Measurements from ENCODE around the gene ADAMTS8. TPM values are rescaled to one million over a fixed set of nuclear protein-coding genes. Genes with fewer than 3 reads are reported as not detected.

The ADAMTS8 gene
- polyA plus RNA-seq, 1 experiment: 17.6 TPM

DNA sequence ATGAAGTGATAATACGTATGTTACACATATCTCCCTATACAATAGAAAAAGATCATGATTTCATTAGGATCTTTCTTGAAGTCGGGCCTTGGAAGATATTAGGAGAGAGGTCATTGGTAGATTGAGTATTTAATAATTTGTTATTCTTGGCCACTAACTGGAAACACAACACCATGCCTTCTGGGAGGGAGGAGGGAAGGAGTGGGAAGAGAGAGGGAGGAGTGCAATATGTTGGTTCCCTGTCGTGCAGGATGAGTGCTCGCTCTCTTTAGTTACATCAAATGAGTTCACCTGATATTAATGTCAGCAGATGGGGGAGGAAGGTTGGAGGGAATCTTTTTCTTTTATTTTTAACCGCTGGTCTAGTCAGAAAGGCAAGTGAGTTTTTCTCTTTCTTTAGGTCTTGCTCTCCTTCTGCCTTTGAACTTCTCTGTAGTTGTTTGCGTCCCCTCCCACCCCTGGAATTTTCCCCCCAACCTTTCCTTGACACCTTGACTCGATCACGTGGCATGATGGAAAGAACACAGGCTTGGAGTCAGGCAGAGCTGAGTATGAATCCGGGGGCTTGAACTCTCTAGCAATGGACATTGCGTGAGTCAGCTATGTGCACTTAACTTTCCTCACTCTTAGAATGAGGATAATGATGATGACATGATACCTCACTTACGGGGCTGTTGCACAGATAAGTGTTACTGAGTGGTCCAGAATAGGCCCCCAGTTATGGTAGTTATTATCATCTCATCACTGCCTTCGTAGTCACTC lies 26.3 kb upstream of the ADAMTS8 start:
- POLR2A ChIA-PET: no interaction called here
- no peaks in the 10 kb centered on the region for H3K27me3 ChIP-seq (ENCODE audit: control insufficient read depth, insufficient read depth, low read length)
- no peak overlapping the region for H3K27ac ChIP-seq (ENCODE audit: low read depth, low read length)
- no peaks in the 10 kb centered on the region; the same call in 1 of the 2 replicates for H3K9me3 ChIP-seq (ENCODE audit: control insufficient read depth, insufficient read depth, low read length)
- DNase-seq (ENCODE audit: low read depth, low spot score): no peak
- no peak overlapping the region for H3K4me3 ChIP-seq (ENCODE audit: low read depth, low read length)
- TF ChIP-seq, protein P1, sequence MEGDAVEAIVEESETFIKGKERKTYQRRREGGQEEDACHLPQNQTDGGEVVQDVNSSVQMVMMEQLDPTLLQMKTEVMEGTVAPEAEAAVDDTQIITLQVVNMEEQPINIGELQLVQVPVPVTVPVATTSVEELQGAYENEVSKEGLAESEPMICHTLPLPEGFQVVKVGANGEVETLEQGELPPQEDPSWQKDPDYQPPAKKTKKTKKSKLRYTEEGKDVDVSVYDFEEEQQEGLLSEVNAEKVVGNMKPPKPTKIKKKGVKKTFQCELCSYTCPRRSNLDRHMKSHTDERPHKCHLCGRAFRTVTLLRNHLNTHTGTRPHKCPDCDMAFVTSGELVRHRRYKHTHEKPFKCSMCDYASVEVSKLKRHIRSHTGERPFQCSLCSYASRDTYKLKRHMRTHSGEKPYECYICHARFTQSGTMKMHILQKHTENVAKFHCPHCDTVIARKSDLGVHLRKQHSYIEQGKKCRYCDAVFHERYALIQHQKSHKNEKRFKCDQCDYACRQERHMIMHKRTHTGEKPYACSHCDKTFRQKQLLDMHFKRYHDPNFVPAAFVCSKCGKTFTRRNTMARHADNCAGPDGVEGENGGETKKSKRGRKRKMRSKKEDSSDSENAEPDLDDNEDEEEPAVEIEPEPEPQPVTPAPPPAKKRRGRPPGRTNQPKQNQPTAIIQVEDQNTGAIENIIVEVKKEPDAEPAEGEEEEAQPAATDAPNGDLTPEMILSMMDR (IDR thresholded peaks at IDR 0.05; ENCODE audit: low read depth, low read length): no peak
- CTCF ChIA-PET: interaction anchor here (1.4 to 2.1 kb wide), 2 partner anchors 372 to 408 kb away, joined by 4 to 8 read pairs; no protein-coding TSS in a partner anchor

DNA sequence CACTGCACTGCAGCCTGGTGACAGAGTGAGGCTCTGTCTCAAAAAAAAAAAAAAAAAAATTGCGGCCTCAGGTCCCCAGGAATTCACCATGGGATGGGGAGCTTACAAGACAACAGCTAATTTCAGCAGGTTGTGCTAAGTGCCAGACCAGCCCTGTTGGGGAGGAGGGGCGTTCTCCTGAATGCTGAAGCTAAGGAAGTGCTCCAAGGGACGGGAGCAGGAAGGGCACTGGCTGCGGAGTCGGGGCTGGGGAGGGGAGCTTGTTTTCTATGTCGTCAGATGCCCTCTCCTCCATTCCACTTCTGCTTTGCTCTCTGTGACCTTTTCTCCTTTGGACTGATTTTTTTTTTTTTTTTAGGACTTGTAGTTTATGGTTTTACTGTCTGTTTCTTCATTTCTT lies 24.5 kb upstream of the ADAMTS8 start:
- H3K9me3 ChIP-seq (ENCODE audit: control insufficient read depth, insufficient read depth, low read length): no peaks in the 10 kb centered on the region; the same call in 1 of the 2 replicates
- DNase-seq (ENCODE audit: low read depth, low spot score): no peak
- H3K27me3 ChIP-seq (ENCODE audit: control insufficient read depth, insufficient read depth, low read length): no peaks in the 10 kb centered on the region
- H3K27ac ChIP-seq (ENCODE audit: low read depth, low read length): no peak overlapping the region
- CTCF ChIA-PET: interaction anchor here (1.6 to 2.1 kb wide), 3 partner anchors 374 to 409 kb away, joined by 4 to 8 read pairs (median 6); no protein-coding TSS in a partner anchor
- H3K4me3 ChIP-seq (ENCODE audit: low read depth, low read length): no peak overlapping the region
- TF ChIP-seq, protein P1 (IDR thresholded peaks at IDR 0.05; ENCODE audit: low read depth, low read length): no peak
- POLR2A ChIA-PET: no interaction called here

DNA sequence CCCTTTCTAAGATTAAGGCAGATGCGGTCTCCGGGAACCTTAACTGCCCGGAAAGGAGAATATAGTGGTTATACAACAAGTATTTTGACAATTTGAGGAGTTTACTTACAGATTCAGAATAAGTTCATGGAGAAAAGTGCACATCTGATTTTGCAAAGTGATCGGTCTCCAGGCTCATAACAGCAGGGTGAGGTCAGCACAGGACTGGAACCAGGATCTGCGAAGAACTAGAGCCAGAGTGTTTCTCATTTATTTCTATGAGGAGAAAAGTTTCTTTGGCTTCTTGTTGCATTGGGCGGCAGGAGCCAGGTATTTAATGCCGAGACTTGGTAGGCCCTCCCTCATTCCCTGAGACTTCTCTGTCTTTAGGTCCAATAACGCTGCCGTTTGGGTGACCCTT lies 23.8 kb upstream of the ADAMTS8 start:
- Histone ChIP-seq H3K27ac (ENCODE audit: low read depth, low read length) (no peak overlapping the region), H3K27me3 (ENCODE audit: control insufficient read depth, insufficient read depth, low read length) (no peaks in the 10 kb centered on the region), H3K4me3 (ENCODE audit: low read depth, low read length) (peak overlapping the region; percentile 31; the same call in 1 of the 2 replicates), H3K9me3 (ENCODE audit: control insufficient read depth, insufficient read depth, low read length) (no peaks in the 10 kb centered on the region; the same call in 1 of the 2 replicates)
- TF ChIP-seq, protein P1 (IDR thresholded peaks at IDR 0.05; ENCODE audit: low read depth, low read length): no peak
- CTCF ChIA-PET: interaction anchor here (0.9 to 3.3 kb wide), 5 partner anchors 17 to 410 kb away, joined by 4 to 27 read pairs (median 6); no protein-coding TSS in a partner anchor
- no peak for DNase-seq (ENCODE audit: low read depth, low spot score)
- POLR2A ChIA-PET: no interaction called here

DNA sequence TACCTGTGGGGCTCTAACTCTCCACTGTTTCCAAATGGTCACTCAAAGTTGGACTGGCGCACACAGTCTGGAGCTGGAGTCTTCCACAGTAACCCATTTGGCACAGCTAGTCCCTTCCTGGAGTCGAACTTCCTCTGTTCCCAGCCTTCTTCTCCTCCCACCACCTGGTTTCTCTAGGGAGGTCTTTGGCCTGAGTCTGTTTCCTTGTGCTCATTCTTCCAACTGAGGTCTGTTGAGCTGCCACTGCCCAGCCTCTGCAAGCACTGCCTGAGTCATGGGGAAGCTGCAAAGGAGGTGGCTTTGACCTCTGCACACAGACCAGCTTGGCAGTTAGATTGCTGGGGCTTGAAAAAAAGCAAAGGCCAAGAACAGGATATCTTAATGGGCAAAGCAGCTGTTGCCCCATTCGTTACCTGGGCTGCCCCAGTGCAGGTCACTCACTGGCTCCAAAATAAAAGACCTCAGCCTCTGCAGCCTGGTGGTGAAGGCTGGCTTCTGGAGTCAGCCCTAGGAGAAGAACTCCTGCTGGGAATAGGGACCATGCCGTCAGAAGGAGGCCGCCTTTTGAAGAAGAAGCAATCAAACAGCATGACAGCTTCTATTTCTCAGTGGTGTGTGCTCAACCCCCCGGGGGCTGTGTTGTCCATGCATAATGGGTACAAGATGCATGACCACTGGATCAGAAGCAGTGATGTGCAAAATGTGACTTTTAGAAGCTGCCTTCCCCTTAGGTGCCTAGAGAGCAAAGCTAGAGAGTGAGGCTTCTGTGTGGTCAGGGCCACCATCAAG lies 23.0 kb upstream of the ADAMTS8 start:
- TF ChIP-seq, protein P1 (IDR thresholded peaks at IDR 0.05; ENCODE audit: low read depth, low read length): no peak
- Histone ChIP-seq H3K9me3 (ENCODE audit: control insufficient read depth, insufficient read depth, low read length) (no peaks in the 10 kb centered on the region; the same call in 1 of the 2 replicates), H3K27me3 (ENCODE audit: control insufficient read depth, insufficient read depth, low read length) (no peaks in the 10 kb centered on the region), H3K27ac (ENCODE audit: low read depth, low read length) (peak overlapping the region; percentile 11), H3K4me3 (ENCODE audit: low read depth, low read length) (peak overlapping the region; percentile 31)
- ChIA-PET POLR2A (no interaction called here), CTCF (interaction anchor here (0.6 to 3.3 kb wide), 7 partner anchors 9 to 411 kb away, joined by 3 to 27 read pairs (median 4); no protein-coding TSS in a partner anchor)
- no peak for DNase-seq (ENCODE audit: low read depth, low spot score)
